GM06990 (cell line): ENCODE data around the gene CCT3.

ENCODE experiments used
- DNase-seq: peaks from one replicate; pipeline ENCODE4 v3.0.0-alpha.2; 2011; ENCODE audit not compliant: insufficient read length; ENCODE audit errors: extremely low read depth
- H3K27me3 ChIP-seq: replicated peaks from 2 replicates; pipeline ENCODE4 v1.6.0; 2011; ENCODE audit warnings: low read length; ENCODE audit not compliant: control insufficient read depth, insufficient read depth
- H3K36me3 ChIP-seq: 2 replicates; pipeline ENCODE4 v1.5.1; 2011; ENCODE audit warnings: low read length; ENCODE audit not compliant: control insufficient read depth, insufficient read depth
- H3K4me3 ChIP-seq: replicated peaks from 2 replicates; pipeline ENCODE4 v1.5.1; 2011; ENCODE audit warnings: low read depth, mild to moderate bottlenecking, control low read depth, low read length
- TF ChIP-seq, protein P1 (sequence below): IDR thresholded peaks from 2 replicates; pipeline ENCODE4 v1.5.1; 2011; ENCODE audit warnings: low read length, control low read depth, mild to moderate bottlenecking, inconsistent platforms; ENCODE audit not compliant: insufficient read depth, poor library complexity, severe bottlenecking

CCT3 gene

DNA sequence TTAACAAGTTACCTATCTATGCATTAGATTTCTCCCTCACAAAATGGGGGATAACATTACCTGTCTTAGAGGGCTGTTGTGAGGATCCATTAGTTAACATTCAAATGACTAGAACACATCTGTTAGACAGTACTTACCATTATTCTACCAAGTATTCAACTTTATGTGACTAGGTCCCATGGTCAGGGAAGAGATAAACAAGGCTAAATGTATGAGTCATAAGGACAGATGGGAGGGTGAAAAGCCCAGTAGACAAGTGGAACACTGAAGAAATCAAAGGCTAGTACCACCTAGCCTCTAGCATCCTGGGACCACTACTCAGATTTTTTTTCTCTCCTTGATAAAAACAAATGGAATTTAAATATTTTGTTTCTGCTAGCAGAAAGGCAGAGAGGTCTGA, 30.0 kb downstream of the CCT3 start:
- H3K36me3 ChIP-seq: peaks cover 22% of the 10 kb centered on the region
- H3K27me3 ChIP-seq: no peaks in the 10 kb centered on the region
- DNase-seq: no peak
- no peak overlapping the region for H3K4me3 ChIP-seq
- TF ChIP-seq, protein P1, sequence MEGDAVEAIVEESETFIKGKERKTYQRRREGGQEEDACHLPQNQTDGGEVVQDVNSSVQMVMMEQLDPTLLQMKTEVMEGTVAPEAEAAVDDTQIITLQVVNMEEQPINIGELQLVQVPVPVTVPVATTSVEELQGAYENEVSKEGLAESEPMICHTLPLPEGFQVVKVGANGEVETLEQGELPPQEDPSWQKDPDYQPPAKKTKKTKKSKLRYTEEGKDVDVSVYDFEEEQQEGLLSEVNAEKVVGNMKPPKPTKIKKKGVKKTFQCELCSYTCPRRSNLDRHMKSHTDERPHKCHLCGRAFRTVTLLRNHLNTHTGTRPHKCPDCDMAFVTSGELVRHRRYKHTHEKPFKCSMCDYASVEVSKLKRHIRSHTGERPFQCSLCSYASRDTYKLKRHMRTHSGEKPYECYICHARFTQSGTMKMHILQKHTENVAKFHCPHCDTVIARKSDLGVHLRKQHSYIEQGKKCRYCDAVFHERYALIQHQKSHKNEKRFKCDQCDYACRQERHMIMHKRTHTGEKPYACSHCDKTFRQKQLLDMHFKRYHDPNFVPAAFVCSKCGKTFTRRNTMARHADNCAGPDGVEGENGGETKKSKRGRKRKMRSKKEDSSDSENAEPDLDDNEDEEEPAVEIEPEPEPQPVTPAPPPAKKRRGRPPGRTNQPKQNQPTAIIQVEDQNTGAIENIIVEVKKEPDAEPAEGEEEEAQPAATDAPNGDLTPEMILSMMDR: no peak

DNA sequence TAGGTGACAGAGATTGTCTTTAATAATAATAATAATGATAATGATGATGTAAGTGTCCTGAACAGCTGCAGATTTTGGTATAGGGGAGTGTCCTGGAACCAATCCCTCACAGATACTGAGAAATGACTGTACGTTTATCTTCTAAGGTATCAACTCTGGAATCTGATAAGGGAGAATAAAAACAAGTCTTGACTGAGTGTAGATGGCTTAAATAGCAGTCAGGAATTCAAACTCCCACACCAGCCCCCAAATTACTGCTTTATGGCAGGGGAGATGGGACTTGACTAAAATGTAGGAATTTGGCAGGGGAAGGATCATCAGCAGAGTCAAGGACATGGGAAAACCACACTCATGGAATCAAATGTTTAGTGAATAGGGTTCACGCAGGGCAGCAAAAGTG, 32.9 kb downstream of the CCT3 start:
- H3K27me3 ChIP-seq: no peaks in the 10 kb centered on the region
- TF ChIP-seq, protein P1: no peak
- no peak for DNase-seq
- H3K36me3 ChIP-seq: peaks cover 11% of the 10 kb centered on the region
- no peak overlapping the region for H3K4me3 ChIP-seq

DNA sequence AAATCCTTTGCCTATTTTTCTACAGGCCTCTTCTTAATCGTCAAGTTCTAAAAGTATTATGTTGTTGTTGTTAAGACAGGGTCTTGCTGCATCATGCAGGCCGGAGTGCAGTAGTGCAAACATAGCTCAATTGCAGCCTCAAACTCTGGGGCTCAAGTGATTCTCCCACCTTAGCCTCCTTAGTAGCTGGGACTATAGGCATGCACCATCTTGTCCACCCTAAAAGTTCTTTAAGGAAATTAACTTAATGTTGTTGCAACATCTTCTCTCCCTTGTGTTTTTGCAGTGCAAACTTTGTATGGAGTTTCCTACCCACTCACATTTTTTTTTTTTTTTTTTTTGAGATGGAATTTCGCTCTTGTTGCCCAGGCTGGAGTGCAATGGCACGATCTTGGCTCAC, 34.9 kb downstream of the CCT3 start:
- TF ChIP-seq, protein P1: no peak
- DNase-seq: no peak
- no peak overlapping the region for H3K4me3 ChIP-seq
- H3K27me3 ChIP-seq: no peaks in the 10 kb centered on the region
- H3K36me3 ChIP-seq: peaks cover 3% of the 10 kb centered on the region

DNA sequence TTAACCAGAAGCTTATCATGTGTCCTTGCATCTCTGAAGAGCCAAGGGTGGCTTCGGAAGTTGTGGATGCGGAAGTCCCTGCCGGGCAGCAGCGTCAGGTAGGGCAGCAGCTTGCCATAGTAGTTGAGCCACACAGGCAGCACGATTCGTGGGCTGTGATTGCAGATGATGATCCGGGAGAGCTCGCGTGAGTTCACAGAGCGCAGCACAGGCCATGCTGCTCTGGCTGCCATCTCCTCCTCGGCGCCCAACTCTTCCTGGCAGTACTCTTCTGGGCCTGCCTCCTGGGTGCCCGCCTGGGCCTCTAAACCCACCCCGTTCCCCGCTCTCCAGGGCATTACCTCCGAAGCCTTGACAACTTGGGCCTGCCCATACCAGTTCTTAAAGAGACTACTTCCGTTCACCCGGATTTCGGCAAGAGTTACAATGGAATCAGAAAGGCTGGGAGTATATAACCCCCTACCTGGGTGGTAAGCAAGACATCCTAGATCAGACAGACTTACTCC, 39.2 kb downstream of the CCT3 start, which contains the start of gene VHLL:
Gene VHLL (minus strand): TSS at position 456 of the 506 bp plus-strand sequence. CDS start 118 bp downstream, at position 338.
- H3K27me3 ChIP-seq: no peaks in the 10 kb centered on the region
- no peaks in the 10 kb centered on the region; the same call in 1 of the 2 replicates for H3K36me3 ChIP-seq
- no peak for DNase-seq
- TF ChIP-seq, protein P1: no peak
- H3K4me3 ChIP-seq: no peak within 1 kb of the TSS

DNA sequence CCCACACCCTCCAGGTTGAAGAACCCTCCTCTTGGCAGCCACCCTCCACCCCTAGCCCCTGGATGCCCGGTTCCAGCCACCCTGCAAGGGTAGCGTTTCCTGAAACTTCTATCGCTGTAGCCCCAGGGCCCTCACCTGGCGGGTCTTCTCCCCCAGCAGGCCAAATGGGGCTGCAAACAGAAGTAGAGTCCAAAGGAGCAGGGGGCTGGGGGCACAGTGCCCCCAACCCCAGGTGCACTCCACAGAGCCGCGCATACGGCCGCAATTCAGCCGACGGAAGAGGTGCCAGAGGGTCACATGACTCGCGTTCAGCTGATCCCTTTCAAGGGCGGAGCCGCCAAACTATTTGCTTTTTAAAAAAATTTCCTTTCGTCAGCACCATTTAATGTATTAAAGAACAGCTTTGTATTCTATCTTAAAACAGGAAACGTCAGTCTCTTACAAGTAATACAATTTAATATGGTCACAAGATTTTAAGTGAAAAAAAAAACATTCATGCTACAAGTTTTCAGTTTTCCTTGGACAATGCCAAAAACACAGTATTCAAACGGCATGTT, 42.6 kb downstream of the CCT3 start, which contains the start of gene GLMP:
Gene GLMP (minus strand): TSS at position 289 of the 557 bp plus-strand sequence. CDS start 34 bp downstream, at position 255.
- H3K36me3 ChIP-seq: no peaks in the 10 kb centered on the region
- no peaks in the 10 kb centered on the region for H3K27me3 ChIP-seq
- peak; percentile 27 for DNase-seq
- TF ChIP-seq, protein P1: no peak
- H3K4me3 ChIP-seq: peak within 1 kb of the TSS; percentile 71
